ENCODE results near the gene DTD1.

DTD1 gene, protein sequence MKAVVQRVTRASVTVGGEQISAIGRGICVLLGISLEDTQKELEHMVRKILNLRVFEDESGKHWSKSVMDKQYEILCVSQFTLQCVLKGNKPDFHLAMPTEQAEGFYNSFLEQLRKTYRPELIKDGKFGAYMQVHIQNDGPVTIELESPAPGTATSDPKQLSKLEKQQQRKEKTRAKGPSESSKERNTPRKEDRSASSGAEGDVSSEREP

DNA sequence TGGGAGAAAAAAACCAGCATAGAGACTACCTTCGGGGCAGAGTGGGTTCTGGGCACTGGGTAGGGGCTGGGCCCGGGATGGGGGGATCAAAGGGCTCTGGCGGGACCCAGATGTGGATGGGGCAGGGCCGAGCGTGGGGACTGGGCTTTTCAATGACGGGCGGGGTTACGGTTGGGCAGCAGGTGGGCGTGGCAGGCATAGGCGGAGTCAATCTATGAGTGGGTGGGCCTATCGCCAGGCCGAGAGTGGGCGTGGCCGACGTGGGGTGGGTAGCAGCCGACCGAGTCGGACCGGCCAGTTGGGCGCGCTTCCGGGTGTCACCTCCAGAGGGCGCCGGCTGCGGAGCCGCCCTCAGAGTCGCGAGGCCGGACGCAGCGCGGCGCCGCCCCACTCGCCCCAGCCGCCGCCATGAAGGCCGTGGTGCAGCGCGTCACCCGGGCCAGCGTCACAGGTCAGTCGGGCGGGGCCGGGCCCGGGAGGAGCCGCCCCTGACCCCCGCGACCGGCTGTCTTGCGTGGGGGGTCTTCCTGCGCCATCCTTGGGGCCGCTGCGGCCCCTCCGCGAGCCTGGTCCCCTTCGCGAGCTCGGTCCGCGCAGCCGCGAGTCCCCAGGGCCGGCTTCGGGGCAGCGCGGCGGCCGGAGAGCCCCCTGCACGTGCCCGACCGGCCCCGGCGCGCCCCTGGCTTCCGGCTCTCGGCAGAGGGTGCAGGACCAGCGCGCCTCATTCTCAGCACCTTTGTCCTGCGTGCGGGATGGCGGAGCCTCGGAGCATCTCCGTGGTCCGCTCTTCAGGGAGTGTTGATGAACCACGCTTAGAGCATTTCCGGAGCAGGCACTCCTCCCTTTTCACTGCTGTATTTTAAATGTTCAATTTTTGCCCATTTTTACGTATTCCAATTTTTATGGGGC, at the start of gene DTD1:
TSS of gene DTD1 (plus strand) at position 390 of the 909 bp plus-strand sequence. CDS start at position 409, 19 bp downstream.
- DNase-seq (ENCODE audit: extremely low read depth in 1 of 2, low read depth in 1 of 2), result peak; percentile 83 to 87

DNA sequence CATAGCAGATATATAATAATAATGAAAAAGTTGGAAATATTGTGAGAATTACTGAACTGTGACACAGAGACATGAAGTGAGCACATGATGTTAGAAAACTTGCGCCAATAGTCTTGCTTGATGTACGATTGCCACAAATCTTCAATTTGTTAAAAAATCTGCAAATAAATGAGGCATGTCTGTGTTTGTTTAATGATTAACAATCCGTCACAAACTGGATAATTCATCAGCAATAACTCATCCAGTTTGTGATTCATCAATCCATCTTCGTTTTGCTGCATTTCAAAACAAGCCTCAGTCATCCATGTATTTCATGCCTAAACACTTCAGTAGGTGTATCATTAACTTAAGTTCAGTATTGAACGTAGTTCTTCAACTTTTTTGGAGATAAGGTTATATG, 46.1 kb upstream of the DTD1 start:
- DNase-seq (ENCODE audit: extremely low read depth in 1 of 2, low read depth in 1 of 2), result no peak

DNA sequence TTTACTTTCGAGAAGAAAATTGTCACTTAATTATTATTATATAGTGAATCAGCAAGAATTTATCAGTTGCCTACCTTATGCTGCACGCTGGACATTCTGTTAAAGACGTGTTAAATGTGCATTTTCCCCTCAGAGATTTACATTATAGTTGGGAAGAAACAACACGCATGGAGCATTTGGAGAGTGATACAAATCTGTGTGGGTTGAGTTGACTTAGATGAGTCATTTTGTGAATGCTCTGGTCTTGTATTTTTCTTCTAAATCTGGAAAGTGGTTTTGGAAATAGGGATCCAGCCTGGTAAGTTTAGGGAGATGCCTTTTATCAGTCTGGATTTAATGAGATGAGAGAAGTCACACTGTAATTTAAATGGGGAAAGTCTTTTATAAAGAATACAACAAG, 44.6 kb upstream of the DTD1 start:
- no peak for DNase-seq (ENCODE audit: extremely low read depth in 1 of 2, low read depth in 1 of 2)

DNA sequence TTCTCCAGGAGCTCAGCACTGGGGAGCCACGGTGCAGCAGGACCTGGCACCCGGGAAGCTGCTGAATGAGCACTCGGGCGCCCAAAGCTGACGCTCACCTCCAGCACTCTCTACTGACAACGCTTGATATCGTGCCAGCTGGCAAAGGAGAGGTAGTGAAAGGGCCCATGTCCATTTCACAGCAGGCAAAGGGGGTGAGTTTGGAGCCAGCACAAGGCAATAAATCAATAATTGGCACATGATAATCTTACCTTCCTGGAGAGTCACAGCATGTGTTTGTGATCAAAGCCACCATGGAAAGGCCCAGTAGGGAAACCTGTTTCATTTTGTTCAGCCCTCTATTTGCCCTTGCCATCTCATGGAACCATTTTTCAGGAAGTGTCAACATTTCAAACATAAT, 43.9 kb upstream of the DTD1 start:
- no peak for DNase-seq (ENCODE audit: extremely low read depth in 1 of 2, low read depth in 1 of 2)

DNA sequence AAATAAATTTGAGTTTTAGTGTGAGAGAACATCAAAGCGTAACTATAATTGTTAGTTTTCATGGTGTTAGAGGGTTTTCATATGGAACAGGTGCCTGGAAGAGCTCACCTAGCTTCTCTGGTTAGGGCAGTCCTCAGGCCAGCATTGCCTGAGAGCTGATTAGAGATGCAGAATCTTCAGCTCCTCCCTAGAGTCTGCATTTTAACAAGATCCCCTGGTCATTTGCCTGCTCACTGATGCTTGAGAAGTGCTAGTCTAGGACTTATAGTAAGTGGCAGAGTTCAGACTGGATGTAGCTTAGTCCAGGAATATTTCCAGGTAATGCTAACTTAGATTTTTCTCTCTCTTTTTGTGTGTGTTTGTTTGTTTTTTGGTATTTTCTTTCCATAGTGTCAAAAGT, 42.3 kb upstream of the DTD1 start:
- no peak for DNase-seq (ENCODE audit: extremely low read depth in 1 of 2, low read depth in 1 of 2)

DNA sequence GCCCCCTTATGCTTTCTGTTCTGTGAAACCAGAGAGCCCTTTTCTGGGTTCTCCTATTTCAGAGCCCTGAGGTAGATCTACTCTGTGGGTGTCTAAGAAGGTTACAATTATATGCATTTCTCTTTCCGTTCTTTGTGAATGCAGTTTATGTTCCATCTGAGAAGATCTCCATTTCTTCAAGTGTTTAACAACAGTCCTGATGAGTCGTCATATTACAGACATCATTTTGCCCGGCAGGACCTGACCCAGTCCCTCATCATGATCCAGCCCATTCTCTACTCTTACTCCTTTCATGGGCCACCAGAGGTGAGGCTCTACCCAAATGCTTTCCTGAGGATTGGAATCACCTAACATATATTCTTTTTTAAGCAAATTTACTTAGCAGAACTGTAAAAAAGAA, 39.4 kb upstream of the DTD1 start:
- DNase-seq (ENCODE audit: extremely low read depth in 1 of 2, low read depth in 1 of 2), result no peak

DNA sequence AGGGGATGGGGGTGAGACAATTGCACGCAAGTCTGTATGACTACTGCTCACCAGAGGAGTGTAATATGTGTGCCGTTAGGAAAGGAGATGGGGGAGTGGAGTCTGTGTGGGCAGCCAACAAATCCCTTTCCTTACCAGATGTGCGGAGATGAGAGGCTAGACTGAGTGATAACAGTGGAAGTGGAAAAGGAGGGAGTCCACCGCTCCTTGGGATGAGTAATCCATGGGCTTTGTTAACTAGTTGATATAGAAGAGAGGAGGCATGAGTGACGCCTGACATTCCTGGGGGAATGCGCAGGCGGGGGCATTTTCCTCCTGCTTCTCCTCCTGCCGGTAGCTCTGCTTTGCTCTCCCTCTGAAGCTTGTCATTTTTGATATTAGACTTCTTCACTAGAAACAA, 34.1 kb upstream of the DTD1 start:
- no peak for DNase-seq (ENCODE audit: extremely low read depth in 1 of 2, low read depth in 1 of 2)

DNA sequence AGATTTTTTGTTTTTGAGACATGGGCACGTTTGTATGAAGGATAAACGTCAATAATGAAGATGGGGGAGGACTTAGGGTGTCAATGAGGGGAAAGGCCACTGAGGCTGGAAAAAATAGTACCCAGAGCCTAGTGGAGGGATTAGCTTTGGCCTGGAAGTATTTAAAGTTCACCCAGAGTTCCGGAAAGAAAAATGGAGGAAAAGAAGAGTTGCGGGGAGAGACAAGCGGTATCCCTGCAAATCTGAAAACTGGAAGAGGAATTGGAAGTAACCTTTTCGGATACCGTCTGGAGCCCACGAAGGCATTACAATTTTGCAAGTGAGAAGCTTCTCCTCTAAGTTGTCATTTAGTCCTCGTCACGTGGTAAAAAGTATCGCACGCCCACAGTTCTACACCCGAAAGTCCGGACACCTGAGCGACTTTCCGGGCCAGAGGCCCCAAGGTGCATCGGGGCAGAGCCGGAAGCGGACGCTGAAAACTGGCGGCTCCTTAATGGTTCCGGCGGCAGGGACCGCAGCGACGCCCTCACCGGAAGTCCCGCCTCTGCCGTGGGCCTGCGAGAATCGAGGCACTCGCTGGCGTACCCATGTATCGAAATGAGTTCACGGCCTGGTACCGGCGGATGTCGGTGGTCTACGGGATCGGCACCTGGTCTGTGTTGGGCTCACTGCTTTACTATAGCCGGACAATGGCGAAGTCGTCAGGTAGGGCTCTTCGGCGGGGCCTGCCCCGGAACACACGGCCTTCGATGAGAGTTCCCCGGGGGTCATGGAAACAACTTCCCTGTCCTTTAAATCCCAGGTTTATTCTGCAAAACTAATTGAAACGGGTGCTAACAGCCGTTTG, 20.7 kb upstream of the DTD1 start, which contains the start of gene SMIM26:
TSS of gene SMIM26 (plus strand) at position 541 of the 847 bp plus-strand sequence. CDS start at position 588, 47 bp downstream.
- DNase-seq (ENCODE audit: extremely low read depth in 1 of 2, low read depth in 1 of 2), result peak; percentile 85 to 93

DNA sequence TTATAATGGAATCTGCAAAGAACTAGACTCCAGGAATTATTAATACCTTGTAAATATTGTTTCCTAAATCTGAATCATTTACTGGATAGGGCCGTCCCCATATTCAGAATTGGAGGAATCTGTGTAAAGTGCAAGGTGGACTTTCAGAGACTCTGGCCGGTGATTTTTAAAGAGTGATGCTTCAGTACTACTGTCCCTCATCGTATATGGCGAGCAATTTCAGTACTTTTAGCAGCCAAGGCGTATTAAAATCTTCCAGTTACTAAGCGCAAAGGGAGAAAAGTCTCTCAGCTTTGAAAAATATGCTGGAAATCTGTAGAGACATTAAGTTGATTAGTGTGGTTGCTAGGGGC, 20.1 kb upstream of the DTD1 start:
- no peak for DNase-seq (ENCODE audit: extremely low read depth in 1 of 2, low read depth in 1 of 2)

DNA sequence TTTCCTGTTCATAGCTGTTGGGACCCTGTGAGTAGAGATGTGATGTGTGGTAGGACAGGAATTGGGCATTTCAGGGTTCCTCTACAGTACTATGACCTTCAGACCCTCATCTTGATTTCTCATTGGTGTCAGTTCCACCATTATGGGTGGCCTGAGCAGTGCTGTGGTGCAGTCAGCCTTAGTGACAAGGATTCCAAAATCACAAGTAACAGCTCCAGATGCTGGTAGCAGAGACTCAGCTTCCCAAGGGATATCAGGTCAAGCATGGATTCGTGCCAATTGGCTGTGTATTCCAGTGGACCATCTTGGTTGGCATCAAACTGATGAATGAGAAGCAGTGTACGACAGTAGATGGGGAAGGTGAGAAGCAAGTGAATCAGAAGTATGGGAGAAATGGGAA, 16.8 kb upstream of the DTD1 start:
- DNase-seq (ENCODE audit: extremely low read depth in 1 of 2, low read depth in 1 of 2), result no peak

DNA sequence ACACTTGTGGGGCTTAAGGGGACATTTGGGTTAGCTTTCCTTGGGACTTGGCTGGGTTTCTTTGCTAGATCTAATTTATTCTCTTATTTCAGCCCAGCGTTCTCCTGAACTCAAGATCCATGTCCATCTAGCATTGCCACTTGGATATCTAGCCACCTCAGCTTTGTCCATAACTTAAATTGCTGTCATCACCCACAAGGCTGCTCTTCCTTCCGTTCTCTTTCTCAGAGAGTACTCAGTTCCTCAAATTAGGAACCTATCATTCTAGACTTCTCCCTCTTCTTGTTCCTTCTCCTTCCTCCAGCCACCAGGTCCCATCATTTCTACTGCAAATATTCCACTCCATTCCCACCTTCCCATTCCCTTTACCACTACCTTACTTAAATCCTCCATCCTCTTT, 16.3 kb upstream of the DTD1 start:
- no peak for DNase-seq (ENCODE audit: extremely low read depth in 1 of 2, low read depth in 1 of 2)

DNA sequence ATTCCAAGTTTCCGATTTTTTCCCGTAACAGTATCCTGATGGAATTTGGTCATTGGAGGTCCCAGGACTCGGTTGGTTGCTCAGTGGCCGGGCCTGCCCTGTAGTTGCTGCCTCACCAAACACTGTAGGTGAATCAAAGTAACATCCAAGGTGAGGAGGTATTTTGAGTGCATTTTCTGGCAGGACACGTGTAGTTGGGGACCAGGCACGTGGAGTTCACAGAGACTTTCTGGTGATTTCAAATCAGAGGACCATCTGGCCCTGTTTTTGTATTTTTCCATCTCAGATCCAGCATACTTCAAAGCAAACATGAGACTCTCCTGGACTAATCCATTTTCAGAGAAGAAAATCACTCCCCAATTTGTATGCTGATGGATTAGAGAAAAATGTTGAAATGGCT, 9.9 kb upstream of the DTD1 start:
- no peak for DNase-seq (ENCODE audit: extremely low read depth in 1 of 2, low read depth in 1 of 2)

DNA sequence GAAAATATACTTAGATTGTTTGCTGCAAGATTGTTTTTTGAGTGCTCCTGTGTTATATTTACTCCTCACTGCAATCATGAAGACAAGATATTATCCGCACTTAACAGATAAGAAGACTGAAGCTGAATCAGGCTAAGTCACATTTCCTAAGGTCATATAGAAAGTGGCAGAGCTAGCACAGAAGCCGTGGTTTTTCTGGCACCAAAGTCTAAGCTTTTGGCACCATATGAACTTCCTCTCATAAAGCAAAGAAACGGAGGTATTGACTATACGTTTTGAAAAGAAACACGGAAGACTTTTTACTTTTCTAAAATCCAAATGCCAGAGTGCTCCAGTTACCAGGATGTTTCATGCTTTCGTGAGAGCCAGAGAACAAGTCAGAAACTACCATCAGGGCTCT, 9.3 kb upstream of the DTD1 start:
- no peak for DNase-seq (ENCODE audit: extremely low read depth in 1 of 2, low read depth in 1 of 2)

DNA sequence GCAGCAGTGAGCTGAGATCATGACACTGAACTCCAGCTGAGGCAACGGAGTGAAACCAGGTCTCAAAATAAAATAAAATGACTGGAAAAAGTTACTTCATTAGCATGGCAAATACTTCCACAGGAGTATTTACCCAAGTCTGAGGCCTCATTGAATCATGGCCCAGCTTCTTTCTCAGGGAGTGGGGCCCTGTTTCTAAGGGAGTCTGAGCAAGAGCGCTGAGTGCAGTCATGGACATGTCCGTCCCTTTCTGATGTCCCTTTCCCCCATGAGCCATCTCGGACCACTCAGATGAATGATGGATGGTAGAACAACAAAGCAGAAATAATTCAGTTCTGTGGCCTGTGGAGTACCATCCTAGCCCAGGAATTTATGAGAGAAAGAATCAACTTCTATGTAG, 7.8 kb upstream of the DTD1 start:
- DNase-seq (ENCODE audit: extremely low read depth in 1 of 2, low read depth in 1 of 2), result no peak

DNA sequence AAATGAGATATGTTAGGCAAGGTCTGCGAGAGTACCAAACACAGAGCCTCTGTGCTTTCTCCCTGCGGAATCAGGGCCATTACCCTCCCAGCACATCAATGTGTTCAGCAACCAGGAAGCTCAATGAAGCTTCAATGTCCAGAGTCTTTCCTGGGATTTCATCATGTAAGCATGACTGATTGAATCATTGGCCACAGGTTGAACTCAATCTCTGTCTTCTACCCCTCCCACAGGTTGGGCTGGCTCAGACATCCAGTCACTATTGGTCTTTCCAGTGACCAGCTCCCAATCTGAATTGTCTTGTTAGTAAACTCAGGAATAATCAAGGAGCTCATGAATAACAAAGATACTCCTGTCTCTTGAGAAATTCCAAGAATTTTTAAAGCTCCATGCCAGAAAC, 2.7 kb upstream of the DTD1 start:
- DNase-seq (ENCODE audit: extremely low read depth in 1 of 2, low read depth in 1 of 2), result no peak

DNA sequence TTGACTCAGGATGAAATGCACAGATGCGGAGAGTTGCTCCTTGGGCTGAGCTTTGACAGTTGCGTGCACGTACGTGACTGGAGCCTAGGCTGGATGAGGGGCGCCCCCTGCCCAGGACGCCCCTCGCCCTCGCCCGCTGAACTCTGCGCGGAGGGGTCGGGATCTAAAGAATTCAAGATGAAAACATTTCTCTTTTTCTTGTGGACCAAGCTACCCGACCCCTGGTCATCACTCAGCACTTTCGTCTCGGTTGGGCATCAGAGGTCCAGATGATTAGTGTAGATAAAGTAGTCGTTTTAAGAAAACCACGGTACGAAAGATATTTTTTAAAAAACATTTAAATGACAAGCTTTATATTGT, 700 bp downstream of the DTD1 start:
- DNase-seq (ENCODE audit: extremely low read depth in 1 of 2, low read depth in 1 of 2), result no peak

DNA sequence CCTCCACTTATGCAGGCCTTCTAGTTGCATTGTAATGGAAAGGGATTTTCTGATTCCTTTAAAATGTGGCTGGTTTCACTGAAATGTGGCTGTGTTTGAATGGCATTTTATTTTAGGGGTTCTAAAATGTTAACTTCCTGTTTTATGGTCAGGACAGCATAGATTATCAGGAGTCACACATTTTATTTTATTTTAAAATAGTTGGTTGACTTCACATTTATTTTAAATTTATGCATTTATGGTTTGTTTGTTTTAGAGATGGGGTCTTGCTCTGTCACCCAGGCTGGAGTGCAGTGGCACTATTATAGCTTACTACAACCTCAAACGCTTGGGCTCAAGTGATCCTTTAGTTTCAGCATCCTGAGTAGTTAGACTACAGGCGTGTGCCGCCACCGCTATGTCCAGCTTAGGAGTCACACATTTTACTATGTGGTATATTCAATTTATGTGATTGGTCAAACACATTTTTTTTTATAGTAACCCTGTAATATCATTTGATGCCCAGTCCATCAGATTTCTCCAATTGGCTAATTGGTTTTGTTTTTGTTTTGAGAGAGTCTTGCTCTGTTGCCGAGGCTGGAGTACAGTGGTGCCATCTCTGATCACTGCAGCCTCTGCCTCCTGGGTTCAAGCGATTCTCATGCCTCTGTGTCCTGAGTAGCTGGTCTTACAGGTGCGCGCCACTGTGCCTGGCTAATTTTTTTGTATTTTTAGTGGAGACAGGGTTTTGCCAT, 2.3 kb downstream of the DTD1 start:
- no peak for DNase-seq (ENCODE audit: extremely low read depth in 1 of 2, low read depth in 1 of 2)

DNA sequence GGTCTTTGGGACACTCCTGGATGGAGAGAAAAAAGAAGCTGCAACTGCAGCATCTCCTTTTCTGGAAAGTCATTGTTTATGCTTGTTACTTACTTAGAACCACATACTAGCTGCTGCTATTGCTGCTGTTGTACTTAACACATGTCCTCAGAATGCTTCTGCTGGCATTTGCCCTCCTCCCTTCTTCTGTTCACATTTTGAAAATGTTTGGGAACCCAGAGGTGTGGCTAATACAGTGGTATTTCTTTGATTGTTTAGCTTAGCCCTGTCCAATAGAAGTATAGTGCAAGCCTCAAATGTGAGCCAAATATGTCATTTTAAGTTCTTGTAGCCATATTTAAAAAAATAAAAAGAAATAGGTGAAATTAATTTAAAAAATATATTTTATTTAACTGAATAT, 8.4 kb downstream of the DTD1 start:
- DNase-seq (ENCODE audit: extremely low read depth in 1 of 2, low read depth in 1 of 2), result no peak

DNA sequence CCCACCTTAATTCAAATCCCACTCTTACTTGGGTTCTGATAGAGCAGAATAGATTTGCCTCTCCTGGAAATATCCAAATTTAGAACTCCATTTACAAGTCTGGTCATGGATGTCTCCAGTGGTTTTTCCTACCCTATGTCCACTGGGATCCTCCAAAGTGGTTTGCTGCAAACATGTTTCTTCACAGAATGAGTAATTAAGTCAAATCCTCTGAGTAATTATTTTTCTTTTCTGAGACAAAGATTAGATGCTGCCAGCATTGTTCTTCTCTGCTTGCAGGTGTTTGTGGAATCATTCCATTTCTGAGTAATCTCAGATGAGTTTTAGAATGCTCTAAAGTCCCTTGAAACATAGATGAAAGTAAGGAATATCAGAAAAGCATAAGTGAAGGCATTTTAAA, 21.9 kb downstream of the DTD1 start:
- DNase-seq (ENCODE audit: extremely low read depth in 1 of 2, low read depth in 1 of 2), result no peak

DNA sequence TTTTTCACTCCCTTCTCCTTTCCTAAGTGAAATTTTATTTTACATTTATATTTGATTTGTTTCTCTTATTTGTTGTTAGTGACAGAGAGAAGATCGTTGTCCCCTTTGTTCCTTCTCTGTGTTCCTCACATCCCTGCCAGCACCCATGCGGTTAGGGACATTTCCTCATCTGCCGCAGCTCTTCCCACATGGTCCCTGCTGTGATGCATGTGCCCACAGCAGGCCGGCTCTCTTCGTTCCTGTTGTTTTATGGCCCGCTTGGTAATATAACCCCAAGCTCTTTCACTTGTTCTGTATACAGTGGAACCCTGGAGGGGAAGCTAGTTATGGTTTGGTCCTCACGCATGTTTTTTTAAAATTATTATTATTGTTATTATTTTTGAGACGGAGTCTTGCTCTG, 23.6 kb downstream of the DTD1 start:
- DNase-seq (ENCODE audit: extremely low read depth in 1 of 2, low read depth in 1 of 2), result no peak

DNA sequence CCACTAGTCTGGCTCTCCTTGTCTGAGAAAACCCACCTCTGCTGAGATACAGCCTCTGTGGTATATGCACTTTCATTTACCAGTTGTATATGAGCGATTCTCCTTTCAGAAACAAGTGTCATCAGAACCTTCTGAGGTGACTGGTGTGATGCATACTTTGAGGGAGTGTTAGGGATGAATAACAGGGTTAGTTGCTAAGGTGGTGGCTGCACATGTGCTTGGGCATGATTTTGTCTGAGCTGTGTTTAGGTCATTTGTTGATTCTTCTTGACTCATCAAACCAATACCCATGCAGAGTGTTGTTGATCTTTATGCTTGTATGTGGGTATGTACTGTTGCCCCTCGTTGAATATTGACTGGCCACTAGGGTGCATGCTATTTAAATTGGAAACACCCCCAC, 25.7 kb downstream of the DTD1 start:
- DNase-seq (ENCODE audit: extremely low read depth in 1 of 2, low read depth in 1 of 2), result peak in 1 of 2 donors; percentile 17
